ENCODE results near the gene UNK.

- no peak for TF ChIP-seq CTCF (conservative IDR thresholded peaks at IDR 0.05 in 1 of 2, IDR thresholded peaks at IDR 0.05 in 1 of 2; ENCODE audit: low read depth in 1 of 2, low read length in 2 of 2)
- TF ChIP-seq EZH2 (IDR thresholded peaks at IDR 0.05; ENCODE audit: low read length, missing control alignments): no peak
Observed at GRCh38 chr17:75834928-75835653, 50.5 kb downstream of the UNK start.
